Fibroblast of lung (primary cell): Measurements from ENCODE around the gene AXIN2.

Source experiments
- CTCF ChIP-seq, 2 donors: IDR thresholded peaks in 1 of 2; conservative IDR thresholded peaks in 1 of 2; 1 replicate in 1 of 2; 2 replicates in 1 of 2; pipeline ENCODE4 v1.5.1; 2011 to 2012; ENCODE audit warnings: low read length in 2 of 2, control low read depth in 1 of 2, inconsistent platforms in 1 of 2, low read depth in 1 of 2, mild to moderate bottlenecking in 1 of 2
- EZH2 ChIP-seq: IDR thresholded peaks from 2 replicates; pipeline ENCODE4 v1.5.1; 2012; ENCODE audit warnings: low read length, control low read depth, mild to moderate bottlenecking; ENCODE audit errors: missing control alignments

GRCh38 chr17:65599650-65600049 lies 38.2 kb upstream of the AXIN2 start:
- no peak for TF ChIP-seq CTCF (conservative IDR thresholded peaks at IDR 0.05 in 1 of 2, IDR thresholded peaks at IDR 0.05 in 1 of 2; ENCODE audit: low read depth in 1 of 2, low read length in 2 of 2)
- no peak for TF ChIP-seq EZH2
